IMR-90 (cell line): ENCODE data around the gene DOCK2. TPM values are rescaled to one million over a fixed set of nuclear protein-coding genes. Genes with fewer than 3 reads are reported as not detected.

Experiments used
- ATAC-seq: fragments of 200-7000 bp; cut with Tn5 transposase; 2 replicates; pipeline ENCODE4 v1.9.1; 2020; ENCODE audit warnings: low read depth, mild to moderate bottlenecking, moderate library complexity
- BruUV-seq: library from RNA; stranded (reverse); fragments of 400-500 nt; replicated peaks from 2 replicates; lab custom pipeline; 2021; lab: Mats Ljungman, UMichigan
- CTCF ChIA-PET: fragments of 300-600 bp; formaldehyde crosslinking; extraction: SDS; loops from one replicate; lab custom pipeline; 2021; ENCODE audit warnings: antibody characterized with exemption; lab: Yijun Ruan, JAX
- POLR2A ChIA-PET: fragments of 300-600 bp; sonication (Branson Sonifier 250); formaldehyde crosslinking; loops from one replicate; lab custom pipeline; 2022; ENCODE audit warnings: antibody characterized with exemption; ENCODE audit not compliant: unreplicated experiment; lab: Charles Lee
- DNase-seq: peaks from one replicate; pipeline ENCODE4 v3.0.0; 2013
- H2AFZ ChIP-seq: replicated peaks from 2 replicates; pipeline ENCODE3; 2013; ENCODE audit warnings: low read length, mild to moderate bottlenecking; ENCODE audit not compliant: poor library complexity
- H2AK5ac ChIP-seq: 2 replicates; pipeline ENCODE4 v1.6.1; 2013; ENCODE audit warnings: low read depth, low read length, inconsistent platforms
- H2AK9ac ChIP-seq: replicated peaks from 2 replicates; pipeline ENCODE3; 2013; ENCODE audit warnings: mild to moderate bottlenecking, low read depth, low read length, moderate library complexity; ENCODE audit not compliant: poor library complexity
- H2BK120ac ChIP-seq: 2 replicates; pipeline ENCODE4 v1.6.1; 2013; ENCODE audit warnings: low read depth, low read length, inconsistent platforms
- H2BK15ac ChIP-seq: 3 replicates; pipeline ENCODE4 v1.6.1; 2013; ENCODE audit warnings: low read depth, low read length, inconsistent platforms
- H2BK20ac ChIP-seq: 2 replicates; pipeline ENCODE4 v1.6.1; 2013; ENCODE audit warnings: low read depth, mild to moderate bottlenecking, inconsistent platforms, low read length, moderate library complexity
- H2BK5ac ChIP-seq: 2 replicates; pipeline ENCODE4 v1.6.1; 2013; ENCODE audit warnings: mild to moderate bottlenecking, low read depth, low read length, inconsistent platforms; ENCODE audit not compliant: poor library complexity, severe bottlenecking
- H3K14ac ChIP-seq: replicated peaks from 2 replicates; pipeline ENCODE4 v1.6.1; 2013; ENCODE audit warnings: low read depth, low read length, inconsistent platforms
- H3K18ac ChIP-seq: 2 replicates; pipeline ENCODE4 v1.6.1; 2013; ENCODE audit warnings: low read depth, low read length, control low read depth
- H3K23ac ChIP-seq: 2 replicates; pipeline ENCODE4 v1.6.1; 2013; ENCODE audit warnings: low read depth, low read length, inconsistent platforms
- H3K27ac ChIP-seq: 2 replicates; pipeline ENCODE4 v1.5.1; 2013; ENCODE audit warnings: mild to moderate bottlenecking, control low read depth, low read length; ENCODE audit not compliant: insufficient read depth
- H3K27me3 ChIP-seq: 2 replicates; pipeline ENCODE4 v1.6.1; 2013; ENCODE audit warnings: low read length; ENCODE audit not compliant: control insufficient read depth, insufficient read depth
- H3K36me3 ChIP-seq: 2 replicates; pipeline ENCODE4 v1.6.1; 2013; ENCODE audit warnings: low read length, mixed read lengths; ENCODE audit not compliant: control insufficient read depth, insufficient read depth
- H3K4ac ChIP-seq: 2 replicates; pipeline ENCODE4 v1.6.1; 2013; ENCODE audit warnings: low read depth, low read length, inconsistent platforms
- H3K4me1 ChIP-seq: 2 replicates; pipeline ENCODE4 v1.6.1; 2013; ENCODE audit warnings: low read length, mixed read lengths; ENCODE audit not compliant: control insufficient read depth, insufficient read depth
- H3K4me2 ChIP-seq: 2 replicates; pipeline ENCODE4 v1.6.1; 2013; ENCODE audit warnings: low read depth, mild to moderate bottlenecking, control low read depth, low read length, moderate library complexity
- H3K4me3 ChIP-seq: 2 replicates; pipeline ENCODE4 v1.5.1; 2013; ENCODE audit warnings: low read depth, mild to moderate bottlenecking, control low read depth, low read length, moderate library complexity; ENCODE audit not compliant: insufficient read depth
- H3K56ac ChIP-seq: 2 replicates; pipeline ENCODE4 v1.6.1; 2013; ENCODE audit warnings: low read length, inconsistent platforms; ENCODE audit not compliant: insufficient read depth; ENCODE audit errors: extremely low read depth
- H3K79me1 ChIP-seq, 2 experiments: 2 replicates each; pipeline ENCODE4 v1.6.1; 2013; ENCODE audit warnings: low read length in 2 of 2, inconsistent platforms in 1 of 2, low read depth in 1 of 2
- H3K9ac ChIP-seq: 2 replicates; pipeline ENCODE4 v1.6.1; 2013; ENCODE audit warnings: low read depth, low read length, control low read depth
- H3K9me1 ChIP-seq: 2 replicates; pipeline ENCODE4 v1.6.1; 2013; ENCODE audit warnings: low read length, inconsistent platforms; ENCODE audit not compliant: insufficient read depth
- H3K9me3 ChIP-seq: 2 replicates; pipeline ENCODE4 v1.6.1; 2013; ENCODE audit warnings: low read length; ENCODE audit not compliant: control insufficient read depth, insufficient read depth
- H4K20me1 ChIP-seq: 2 replicates; pipeline ENCODE4 v1.6.1; 2013; ENCODE audit warnings: low read length, inconsistent platforms; ENCODE audit not compliant: insufficient read depth
- H4K5ac ChIP-seq: 2 replicates; pipeline ENCODE4 v1.6.1; 2013; ENCODE audit warnings: mild to moderate bottlenecking, low read depth, low read length, control low read depth
- H4K8ac ChIP-seq, 2 experiments: 2 replicates each; pipeline ENCODE4 v1.6.1; 2013; ENCODE audit warnings: low read depth in 2 of 2, low read length in 2 of 2, control low read depth in 1 of 2, inconsistent platforms in 1 of 2
- H4K91ac ChIP-seq: 2 replicates; pipeline ENCODE4 v1.6.1; 2013; ENCODE audit warnings: low read depth, low read length, inconsistent platforms; ENCODE audit not compliant: insufficient read depth
- ELK1 ChIP-seq: fragments of 150-350 bp; IDR thresholded peaks from 2 replicates; pipeline ENCODE4 v1.6.1; 2016; ENCODE audit warnings: low read depth, mild to moderate bottlenecking, low read length, moderate library complexity, borderline replicate concordance
- MAFK ChIP-seq: IDR thresholded peaks from 2 replicates; pipeline ENCODE4 v1.6.1; 2012; ENCODE audit warnings: low read depth, low read length, improper control_type of control experiment
- MAZ ChIP-seq: IDR thresholded peaks from 2 replicates; pipeline ENCODE4 v1.6.1; 2012; ENCODE audit warnings: low read depth, mild to moderate bottlenecking, low read length, improper control_type of control experiment, moderate library complexity, borderline replicate concordance
- RAD21 ChIP-seq: IDR thresholded peaks from 2 replicates; pipeline ENCODE4 v1.6.1; 2012; ENCODE audit warnings: low read length, improper control_type of control experiment
- RCOR1 ChIP-seq: IDR thresholded peaks from 2 replicates; pipeline ENCODE4 v1.6.1; 2012; ENCODE audit warnings: mild to moderate bottlenecking, low read length, improper control_type of control experiment; ENCODE audit not compliant: insufficient replicate concordance
- RFX5 ChIP-seq: IDR thresholded peaks from 2 replicates; pipeline ENCODE4 v1.8.0; 2012; ENCODE audit warnings: low read depth, mild to moderate bottlenecking, low read length, moderate library complexity
- USF2 ChIP-seq: fragments of 150-350 bp; IDR thresholded peaks from 2 replicates; pipeline ENCODE4 v1.6.1; 2017; ENCODE audit warnings: mild to moderate bottlenecking, antibody characterized with exemption, low read length, low read depth
- WGBS, 2 experiments: methylation state at CpG; one replicate each; pipeline versions ENCODE4 v1.1.5 to v1.1.7; 2013; ENCODE audit warnings: missing lambda C conversion rate in 2 of 2; ENCODE audit not compliant: insufficient read length in 1 of 2; ENCODE audit errors: extremely low coverage in 2 of 2; 5-methylcytosine and 5-hydroxymethylcytosine counted together
- dilution Hi-C: fragments of 300-500 bp; cut with HindIII; formaldehyde crosslinking; loops from one replicate; pipeline ENCODE4 v1.14.3; 2018; ENCODE audit warnings: low sequenced_read_pairs; ENCODE audit not compliant: unreplicated experiment
- in situ Hi-C: fragments of 300-500 bp; cut with MboI; formaldehyde crosslinking; loops from 3 replicates; pipeline ENCODE4 v1.14.3; 2019; ENCODE audit warnings: low sequenced_read_pairs, inconsistent platforms, mixed read lengths
- intact Hi-C: fragments of 100-400 bp; cut with micrococcal nuclease; formaldehyde crosslinking; loops from 2 replicates; pipeline ENCODE4 v1.10.0; 2022
- polyA plus RNA-seq, 3 experiments: library from polyadenylated mRNA; depleted of rRNA; stranded (reverse); fragments of >200 nt; gene quantifications; 2 replicates each; pipeline ENCODE4 v1.2.3, GENCODE V29; 2012; ENCODE audit warnings: low replicate concordance in 1 of 3
- total RNA-seq: library from RNA; depleted of rRNA; stranded (reverse); fragments of >200 nt; gene quantifications from 2 replicates; pipeline ENCODE4 v1.2.3, GENCODE V29; 2012

Gene DOCK2
- total and polyA plus RNA-seq, 2 of the 4 experiments (the other 2 are of a cell fraction) = 0.72 to 3.0 TPM

GRCh38 chr5:170053896-170054295, 416.8 kb downstream of the DOCK2 start:
- in situ Hi-C loops (no loop called here), intact Hi-C loops (no loop called here), dilution Hi-C loops (no loop called here)
- H2BK15ac ChIP-seq = no peak overlapping the region
- H3K27ac ChIP-seq = no peak overlapping the region
- H2AFZ ChIP-seq = no peak overlapping the region
- no peak overlapping the region for H4K5ac ChIP-seq
- BruUV-seq = no TSS peak
- no peak overlapping the region for H3K9ac ChIP-seq
- no peak overlapping the region for H3K4me2 ChIP-seq
- no peak overlapping the region for H3K18ac ChIP-seq
- H2AK5ac ChIP-seq = no peak overlapping the region
- H2BK120ac ChIP-seq = no peak overlapping the region
- H3K4ac ChIP-seq = no peak overlapping the region
- H3K4me1 ChIP-seq = no peaks in the 10 kb centered on the region
- no peaks in the 10 kb centered on the region for H3K9me1 ChIP-seq
- H3K4me3 ChIP-seq = no peak overlapping the region
- 29% methylated on average over 1 of the region's 1 CpG; no CpG with 5 or more reads in 1 of the 2 experiments for WGBS, 2 experiments
- no peak overlapping the region for H2AK9ac ChIP-seq
- H3K36me3 ChIP-seq = no peaks in the 10 kb centered on the region
- no peak overlapping the region for H4K91ac ChIP-seq
- ChIA-PET CTCF (no interaction called here), POLR2A (no interaction called here)
- H3K14ac ChIP-seq = no peak overlapping the region
- ATAC-seq (no peak), DNase-seq (no peak)
- TF ChIP-seq RAD21 = no peak
- TF ChIP-seq RFX5 = no peak
- no peak for TF ChIP-seq RCOR1
- TF ChIP-seq ELK1 = no peak
- TF ChIP-seq MAFK = no peak
- no peak for TF ChIP-seq MAZ
- no peak for TF ChIP-seq USF2
- no peak overlapping the region for H2BK5ac ChIP-seq
- H3K23ac ChIP-seq = no peak overlapping the region
- no peak overlapping the region for H3K56ac ChIP-seq
- H4K8ac ChIP-seq = no peak overlapping the region
- H2BK20ac ChIP-seq = no peak overlapping the region
- H3K9me3 ChIP-seq = no peaks in the 10 kb centered on the region
- no peaks in the 10 kb centered on the region; the same call in 1 of the 2 replicates for H3K27me3 ChIP-seq
- no peaks in the 10 kb centered on the region for H3K79me1 ChIP-seq
- H4K20me1 ChIP-seq = no peaks in the 10 kb centered on the region
